DMS79 treated with DMSO at 0.1 percent for 48 hours (cell line): ENCODE measurements around the gene CLIC4.
"Not testable (repeated sequence)": the region's sequence is repeated elsewhere in the genome, so short reads cannot be mapped to it uniquely, and the experiment has no call there.

ENCODE experiments used
- DNase-seq: peaks from one replicate; lab custom pipeline; 2025; lab: John Stamatoyannopoulos, UW

CLIC4 gene

DNA sequence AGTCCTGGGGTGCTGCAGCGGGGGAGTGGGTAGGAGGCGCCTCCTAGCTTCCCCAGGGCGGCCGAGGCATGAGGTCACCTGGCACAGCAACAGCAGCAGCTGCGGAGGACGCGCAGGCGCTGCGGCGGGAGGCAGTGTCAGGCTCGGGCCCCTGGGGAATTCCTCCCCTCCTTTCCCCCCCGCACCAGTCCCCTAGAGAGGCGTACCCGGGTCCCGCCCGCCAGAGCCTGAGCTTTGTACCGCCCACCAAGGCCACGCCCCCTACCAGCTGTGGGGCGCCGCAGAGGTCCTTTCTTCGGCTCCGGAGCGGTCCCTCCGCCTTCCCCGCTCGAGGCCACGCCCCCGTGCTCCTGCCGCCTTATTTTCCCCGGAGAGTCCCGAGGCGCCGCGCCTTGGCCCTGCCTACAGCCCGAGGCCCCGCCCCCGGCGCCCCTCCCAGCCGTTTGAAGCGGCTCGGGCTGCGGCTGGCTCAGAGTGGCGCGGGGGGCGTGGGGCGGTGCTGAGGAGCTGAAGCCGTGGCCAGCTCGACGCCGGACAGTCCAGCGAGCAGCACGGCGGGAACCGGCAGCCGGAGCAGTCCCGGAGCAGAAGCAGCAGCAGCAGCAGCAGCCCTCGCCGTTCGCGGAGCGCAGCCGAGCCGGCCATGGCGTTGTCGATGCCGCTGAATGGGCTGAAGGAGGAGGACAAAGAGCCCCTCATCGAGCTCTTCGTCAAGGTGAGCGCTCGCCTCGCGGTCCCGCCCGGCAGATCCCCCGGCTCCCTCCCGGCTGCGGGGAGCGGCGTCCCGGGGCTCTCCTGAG lies at the start of gene CLIC4:
Gene CLIC4 (plus strand): TSS at position 537 of the 800 bp plus-strand sequence. CDS start 107 bp downstream, at position 644.
- peak; percentile 98 for DNase-seq

DNA sequence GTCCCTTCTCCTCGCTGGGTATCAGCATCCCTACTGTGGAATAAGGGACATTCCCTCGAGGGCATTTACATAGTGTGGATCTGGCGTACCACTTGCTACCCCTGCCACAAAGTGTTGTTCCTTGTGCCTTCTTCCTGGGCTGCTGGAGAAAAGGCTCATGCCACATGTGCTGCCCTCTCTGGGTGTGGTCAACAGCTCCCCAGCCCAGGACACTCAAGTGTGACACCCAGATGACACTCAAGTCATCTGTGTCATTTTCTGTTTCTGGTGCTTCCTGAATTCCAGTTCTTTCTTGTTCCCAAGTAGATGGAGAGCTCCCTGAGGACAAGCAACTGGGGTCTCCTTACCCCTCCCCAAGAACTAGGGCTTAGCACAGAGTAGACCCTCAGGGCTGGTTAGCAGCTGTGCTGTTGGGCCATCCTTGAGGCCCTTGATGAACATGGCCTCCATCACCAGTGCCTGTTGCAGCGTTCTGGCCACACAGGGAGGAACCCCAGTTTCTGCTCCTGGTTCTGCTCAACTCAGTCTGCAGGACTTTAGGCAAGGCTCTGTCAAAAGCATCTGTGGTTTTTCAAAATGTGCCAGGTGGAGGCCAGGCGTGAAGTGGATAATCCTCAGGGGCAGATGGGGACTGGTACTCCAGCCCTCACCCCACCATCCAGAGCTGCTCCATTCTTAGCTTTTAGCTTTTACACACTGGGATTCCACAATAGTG lies 49.0 kb upstream of the CLIC4 start:
- peak; percentile 12 for DNase-seq

DNA sequence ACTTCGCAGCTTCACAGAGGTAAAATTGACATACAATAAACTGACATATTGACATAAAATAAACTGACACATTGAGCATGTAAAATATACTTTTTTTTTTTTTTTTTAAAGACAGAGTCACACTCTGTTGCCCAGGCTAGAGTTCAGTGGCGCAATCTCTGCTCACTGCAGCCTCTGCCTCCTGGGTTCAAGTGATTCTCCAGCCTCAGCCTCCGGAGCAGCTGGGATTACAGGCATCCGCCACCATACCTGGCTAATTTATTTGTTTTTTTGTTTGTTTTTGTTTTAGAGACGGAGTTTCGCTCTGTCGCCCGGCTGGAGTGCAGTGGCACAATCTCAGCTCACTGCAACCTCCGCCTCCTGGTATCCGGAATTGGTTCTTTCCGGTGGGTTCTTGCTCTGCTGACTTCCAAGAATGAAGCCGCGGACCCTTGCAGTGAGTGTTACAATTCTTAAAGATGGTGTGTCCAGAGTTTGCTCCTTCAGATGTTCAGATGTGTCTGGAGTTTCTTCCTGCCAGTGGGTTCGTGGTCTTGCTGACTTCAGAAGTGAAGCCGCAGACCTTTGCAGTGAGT lies 48.4 kb upstream of the CLIC4 start:
- DNase-seq = no peak

DNA sequence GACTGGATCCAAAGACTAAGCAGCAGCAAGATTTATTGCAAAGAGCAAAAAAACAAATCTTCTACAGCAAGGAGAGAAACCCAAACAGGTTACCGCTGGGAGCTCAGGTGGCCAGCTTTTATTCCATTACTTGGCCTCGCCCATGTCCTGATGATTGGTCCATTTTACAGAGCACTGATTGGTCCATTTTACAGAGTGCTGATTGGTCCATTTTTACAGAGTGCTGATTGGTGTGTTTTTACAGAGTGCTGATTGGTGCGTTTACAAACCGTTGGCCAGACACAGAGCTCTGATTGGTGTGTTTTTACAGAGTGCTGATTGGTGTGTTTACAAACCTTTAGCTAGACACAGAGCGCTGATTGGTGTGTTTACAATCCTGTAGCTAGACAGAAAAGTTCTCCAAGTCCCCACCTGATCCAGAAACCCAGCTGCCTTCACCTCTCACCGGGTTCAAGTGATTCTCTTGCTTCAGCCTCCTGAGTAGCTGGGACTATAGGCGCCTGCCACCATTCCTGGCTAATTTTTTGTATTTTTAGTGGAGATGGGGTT lies 47.7 kb upstream of the CLIC4 start:
- not testable (repeated sequence) for DNase-seq

DNA sequence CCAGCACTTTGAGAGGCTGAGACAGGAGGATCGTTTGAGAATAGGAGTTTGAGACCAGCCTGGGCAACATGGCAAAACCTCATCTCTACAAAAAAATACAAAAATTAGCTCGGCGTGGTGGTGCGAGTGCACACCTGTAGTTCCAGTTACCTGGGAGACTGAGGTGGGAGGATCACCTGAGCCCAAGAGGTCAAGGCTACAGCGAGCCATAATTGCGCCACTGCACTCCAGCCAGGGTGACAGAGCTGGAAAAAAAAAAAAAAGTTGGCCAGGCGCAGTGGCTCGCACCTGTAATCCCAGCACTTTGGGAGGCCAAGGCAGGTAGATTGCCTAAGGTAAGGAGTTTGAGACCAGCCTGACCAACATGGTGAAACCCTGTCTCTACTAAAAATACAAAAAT lies 46.9 kb upstream of the CLIC4 start:
- not testable (repeated sequence) for DNase-seq

DNA sequence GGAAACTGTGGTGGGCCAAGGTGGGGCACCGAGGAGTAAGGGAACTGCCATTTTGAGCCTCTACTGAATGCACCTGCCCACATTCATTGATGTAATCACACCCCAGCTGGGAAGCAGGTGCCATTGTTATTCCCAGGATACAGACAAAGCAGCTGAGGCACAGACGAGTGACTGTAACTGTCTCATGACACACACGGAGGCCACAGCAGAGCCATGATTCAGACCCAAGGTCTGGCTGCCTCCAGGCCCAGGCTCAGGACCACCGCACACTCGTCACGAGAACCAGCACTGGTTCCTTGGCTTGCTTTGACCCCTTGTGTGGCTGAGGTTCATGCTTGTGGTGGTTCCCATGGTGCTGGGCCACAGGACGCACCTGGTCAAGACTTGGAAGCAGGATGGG lies 45.6 kb upstream of the CLIC4 start:
- DNase-seq = no peak

DNA sequence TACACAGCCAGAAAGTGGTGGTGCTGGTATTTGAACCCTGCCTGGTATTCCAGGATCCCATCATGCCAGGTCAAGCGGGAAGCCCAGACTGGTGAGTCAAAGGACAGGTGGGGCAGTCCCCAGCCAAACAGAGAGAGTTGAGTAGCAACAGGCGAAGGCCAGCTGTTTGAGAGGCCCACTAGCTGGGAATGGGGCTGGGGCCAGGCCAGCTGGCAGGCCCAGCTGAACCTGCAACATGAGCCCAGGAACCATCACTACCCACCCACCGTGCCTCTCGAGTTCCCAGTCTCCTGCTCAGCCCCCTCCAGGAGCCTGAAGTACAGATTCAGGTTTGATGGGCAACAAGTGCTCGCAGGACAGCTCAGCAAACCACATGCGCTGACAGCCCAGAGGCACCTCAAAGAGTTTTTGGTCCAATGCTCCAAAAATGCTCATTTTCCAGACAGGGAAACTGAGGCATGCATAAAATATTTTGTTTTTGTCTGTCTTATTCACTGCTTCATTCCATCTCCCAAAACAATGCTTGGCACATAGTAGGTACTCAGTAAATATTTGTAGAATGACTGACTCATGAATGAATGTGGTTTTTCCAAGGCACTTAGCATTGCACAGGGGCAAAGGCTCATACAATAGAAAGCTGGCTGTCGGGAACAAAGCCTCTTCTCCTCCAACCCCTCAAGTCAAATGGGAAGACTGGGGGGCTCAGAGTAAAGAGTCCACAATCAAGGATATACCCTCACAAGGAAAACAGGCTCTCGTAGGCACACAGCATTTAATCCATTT lies 42.5 kb upstream of the CLIC4 start:
- DNase-seq = peak; percentile 79

DNA sequence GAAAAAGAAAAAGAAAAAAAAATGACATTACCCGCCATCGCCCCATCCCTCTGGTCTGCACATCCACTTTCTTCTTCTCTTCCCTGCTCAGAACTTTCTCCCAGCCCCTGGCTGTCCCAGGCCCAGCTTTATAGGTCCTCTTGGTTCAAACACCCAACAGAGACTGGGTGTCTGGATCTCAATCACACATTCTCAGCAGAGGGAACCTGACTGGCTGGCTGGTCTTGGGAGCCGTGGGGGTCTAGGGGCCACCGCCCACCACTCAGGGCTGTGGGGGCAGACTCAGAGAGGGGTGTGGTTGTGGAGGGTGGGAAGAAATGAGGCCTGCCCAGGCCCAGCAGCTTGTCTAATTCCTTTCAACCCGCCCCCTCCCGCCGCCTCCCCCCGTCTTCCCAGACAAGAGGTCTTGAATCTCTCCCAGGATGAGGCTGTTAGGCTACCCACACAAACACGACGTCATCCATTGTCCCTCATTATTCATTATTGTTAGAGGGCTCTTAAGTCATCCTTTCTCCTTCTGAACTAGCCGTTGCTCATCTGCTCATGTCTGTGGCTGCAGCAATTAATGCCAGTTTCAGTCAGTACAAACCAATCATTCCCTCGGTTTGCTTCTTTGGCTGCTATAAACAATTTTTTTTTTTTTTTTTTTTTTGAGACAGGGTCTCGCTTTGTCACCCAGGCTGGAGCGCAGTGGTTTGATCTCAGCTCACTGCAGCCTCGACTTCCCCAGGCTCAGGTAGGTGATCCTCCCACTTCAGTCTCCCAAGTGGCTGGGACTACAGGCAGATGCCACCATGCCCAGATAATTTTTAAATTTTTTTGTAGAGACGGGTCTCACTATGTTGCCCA lies 40.6 kb upstream of the CLIC4 start:
- DNase-seq = peak; percentile 78

DNA sequence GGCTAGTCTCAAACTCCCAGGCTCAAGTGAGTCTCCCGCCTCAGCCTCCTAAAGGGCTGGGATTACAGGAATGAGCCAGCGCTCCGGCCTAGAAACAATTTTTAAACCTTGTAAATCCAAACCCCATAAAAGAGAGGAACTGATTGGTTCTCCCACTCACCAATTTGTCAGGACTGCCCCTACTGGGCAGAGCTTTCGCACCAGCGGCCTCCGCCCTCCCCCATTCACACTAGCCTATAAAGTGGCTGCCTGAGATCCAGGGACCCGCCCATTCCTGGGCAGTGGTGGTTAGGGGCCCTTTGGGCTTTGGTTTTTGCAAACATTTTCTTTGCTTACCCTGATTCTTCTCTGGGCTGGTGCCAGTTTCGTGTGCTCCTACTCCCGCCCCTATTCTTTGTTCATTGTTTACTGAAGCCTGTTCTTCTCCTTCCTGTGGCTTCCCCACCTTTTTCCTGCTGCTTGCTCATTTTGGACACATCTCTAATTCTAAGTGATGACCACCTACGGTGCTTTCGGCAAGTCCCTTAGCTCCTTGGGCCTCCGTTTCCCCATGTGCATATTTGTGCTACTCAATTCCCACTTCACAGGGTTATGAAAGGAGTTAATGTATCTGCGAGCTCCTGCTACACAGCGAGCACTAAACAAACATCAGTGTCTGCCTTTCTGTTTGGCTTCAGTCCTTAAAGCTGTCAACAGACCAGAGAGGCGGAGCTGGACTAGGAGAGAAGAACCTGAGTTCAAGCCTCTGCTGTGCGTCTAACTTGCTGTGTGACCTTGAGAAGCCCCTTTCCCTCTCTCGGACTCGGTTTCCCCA lies 39.8 kb upstream of the CLIC4 start:
- peak; percentile 99 for DNase-seq

DNA sequence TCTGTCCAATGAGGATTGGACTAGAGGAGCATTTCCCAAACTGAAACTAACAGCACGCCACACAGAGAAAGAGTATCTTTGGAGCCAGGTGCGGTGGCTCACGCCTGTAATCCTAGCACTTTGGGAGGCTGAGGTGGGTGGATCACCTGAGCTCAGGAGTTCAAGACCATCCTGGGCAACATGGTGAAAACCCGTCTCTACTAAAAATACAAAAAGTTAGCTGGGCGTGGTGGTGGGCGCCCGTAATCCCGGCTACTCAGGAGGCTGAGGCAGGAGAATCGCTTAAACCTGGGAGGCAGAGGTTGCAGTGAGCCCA lies 39.2 kb upstream of the CLIC4 start:
- not testable (repeated sequence) for DNase-seq

DNA sequence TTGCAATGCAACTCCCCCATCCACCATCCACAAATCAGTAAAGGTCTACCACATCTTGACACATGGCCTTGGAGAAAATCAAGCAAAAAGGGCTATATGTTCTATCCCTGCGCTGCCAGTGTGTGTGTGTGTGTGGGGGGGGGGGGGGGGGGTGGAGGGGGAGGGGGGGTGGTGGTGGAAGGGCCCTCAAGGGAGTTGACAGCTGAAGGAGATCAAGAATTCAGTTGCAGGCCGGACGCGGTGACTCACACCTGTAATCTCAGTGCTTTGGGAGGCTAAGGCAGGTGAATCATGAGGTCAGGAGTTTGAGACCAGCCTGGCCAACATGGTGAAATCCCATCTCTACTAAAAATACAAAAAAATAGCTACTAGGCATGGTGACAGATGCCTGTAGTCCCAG lies 37.6 kb upstream of the CLIC4 start:
- DNase-seq = no peak

DNA sequence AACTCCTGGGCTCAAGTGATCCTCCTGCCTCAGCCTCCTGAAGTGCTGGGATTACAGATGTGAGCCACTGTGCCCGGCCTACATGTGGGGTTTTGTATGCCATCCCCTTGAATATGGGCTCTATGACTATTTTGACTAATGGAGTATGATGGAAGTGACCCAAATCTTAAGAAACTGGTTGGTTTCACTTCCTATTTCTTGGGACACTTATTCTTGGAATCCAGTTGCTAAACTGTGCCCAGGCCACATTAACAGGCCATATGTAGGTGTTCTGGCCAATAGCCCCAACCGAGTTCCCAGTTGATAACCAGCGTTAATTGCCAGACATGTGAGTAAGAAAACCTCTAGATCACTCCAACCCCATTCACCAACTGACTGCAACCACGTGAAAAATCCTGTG lies 36.3 kb upstream of the CLIC4 start:
- DNase-seq = no peak

DNA sequence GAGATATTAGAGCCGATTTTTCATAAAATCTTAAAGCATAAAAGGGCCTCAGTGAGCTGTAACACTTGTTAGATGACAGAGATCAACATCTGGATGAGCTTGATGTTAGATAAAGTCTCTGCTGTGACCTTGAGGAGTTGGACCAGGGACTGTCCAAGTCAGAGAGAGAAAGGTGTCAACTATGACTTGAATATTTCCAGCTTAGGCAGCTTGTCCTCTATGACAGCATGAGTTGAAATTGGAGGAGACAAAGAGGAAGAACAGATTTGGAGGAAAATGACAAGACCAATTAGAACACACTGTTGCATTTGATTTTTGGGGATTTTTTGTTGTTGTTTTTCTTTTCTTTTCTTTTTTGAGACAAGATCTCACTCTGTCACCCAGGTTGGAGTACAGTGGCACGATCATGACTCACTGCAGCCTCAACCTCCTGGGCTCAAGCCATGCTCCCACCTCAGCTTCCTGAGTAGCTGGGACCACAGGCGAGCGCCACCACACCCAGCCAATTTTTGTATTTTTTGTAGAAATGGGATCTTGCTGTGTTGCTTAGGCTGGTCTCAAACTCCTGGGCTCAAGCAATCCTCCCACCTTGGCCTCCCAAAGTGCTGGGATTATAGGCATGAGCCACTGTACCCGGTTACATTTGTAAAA lies 35.3 kb upstream of the CLIC4 start:
- no peak for DNase-seq

DNA sequence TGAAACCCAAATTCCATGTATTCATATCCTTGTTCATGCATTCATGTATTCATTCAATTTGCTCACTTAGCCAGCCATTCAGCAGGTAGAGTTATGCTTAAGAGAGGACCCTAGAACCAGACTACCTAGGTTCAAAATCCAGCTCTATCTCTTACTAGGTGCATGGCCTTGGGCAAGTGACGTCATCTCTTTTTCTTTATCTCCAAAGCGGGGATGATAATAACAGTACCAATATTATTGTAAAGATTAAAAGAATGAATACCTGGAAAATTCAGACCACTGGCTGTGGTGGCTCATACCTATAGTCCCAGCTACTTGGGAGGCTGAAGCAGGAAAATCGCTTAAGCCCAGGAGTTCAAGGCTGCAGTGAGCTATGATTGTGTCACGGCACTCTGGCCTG lies 33.9 kb upstream of the CLIC4 start:
- no peak for DNase-seq

DNA sequence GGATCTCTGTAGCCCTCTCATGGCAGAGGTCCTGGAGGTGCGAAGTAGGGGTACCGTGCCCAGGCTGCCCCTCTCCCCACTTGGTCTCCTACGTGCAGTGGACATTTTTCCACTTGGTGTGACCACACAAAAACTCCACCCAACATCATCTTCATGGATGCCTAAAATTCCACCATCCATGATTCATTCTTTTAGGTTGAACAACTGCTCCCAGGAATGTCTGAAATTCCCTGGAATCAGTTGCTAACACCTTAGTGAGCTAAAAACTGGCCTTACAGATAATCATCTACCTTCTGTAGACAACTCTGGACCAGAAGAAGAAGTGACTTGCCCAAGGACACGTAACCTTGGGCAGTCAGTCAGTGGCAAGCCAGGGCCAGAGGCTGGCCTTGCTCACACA lies 32.1 kb upstream of the CLIC4 start:
- DNase-seq = no peak

DNA sequence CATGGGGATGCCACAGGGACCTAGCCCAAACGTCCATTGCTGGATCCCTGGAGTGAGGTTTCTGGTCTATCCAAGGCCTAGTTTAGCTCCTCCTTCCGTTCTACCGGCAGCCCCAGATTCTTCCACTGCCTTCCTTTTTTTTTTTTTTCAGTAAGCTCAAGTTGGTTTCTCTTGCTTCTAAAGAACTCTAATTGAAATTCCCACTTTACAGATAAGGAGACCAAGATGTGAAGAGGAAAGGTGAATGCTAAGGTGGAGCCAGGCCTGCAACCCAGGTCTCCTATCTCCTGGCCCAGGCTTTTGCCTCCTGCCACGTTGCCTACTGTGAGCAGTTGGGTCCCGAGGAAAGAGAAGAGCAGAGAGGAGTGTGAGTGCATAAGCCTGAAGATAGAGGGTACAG lies 31.5 kb upstream of the CLIC4 start:
- DNase-seq = no peak

DNA sequence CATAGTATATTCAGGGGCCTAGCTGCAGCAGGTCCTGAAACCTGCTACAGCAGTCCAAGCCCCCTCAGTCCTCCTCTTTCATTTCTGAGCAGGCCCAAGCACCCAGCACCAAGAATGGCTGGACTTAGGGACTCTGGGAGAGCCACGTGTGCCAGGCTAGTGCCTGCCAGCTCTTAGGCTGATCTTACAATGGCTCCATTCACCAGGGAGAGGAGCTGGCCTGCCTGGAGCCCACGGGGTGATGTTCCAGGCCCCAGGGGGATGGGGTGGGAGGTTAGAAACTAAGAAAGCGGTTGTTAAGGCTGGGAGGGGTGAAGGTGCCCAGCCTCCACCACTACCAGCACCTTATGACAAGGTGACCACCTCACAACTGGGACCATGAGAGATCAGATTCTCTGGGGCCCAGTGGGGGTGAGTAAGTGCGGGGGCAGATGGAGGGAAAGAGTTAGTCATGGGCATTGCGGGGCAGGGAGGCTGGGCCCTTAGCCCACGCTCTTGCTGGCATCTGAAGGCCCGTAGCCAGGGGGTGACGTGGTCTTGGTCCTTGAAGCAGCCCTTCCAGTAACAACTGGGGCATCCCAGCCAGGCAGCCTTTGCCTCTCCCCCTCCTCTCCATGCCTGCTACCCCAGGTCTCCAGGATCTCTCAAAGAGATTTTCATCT lies 30.3 kb upstream of the CLIC4 start:
- no peak for DNase-seq

DNA sequence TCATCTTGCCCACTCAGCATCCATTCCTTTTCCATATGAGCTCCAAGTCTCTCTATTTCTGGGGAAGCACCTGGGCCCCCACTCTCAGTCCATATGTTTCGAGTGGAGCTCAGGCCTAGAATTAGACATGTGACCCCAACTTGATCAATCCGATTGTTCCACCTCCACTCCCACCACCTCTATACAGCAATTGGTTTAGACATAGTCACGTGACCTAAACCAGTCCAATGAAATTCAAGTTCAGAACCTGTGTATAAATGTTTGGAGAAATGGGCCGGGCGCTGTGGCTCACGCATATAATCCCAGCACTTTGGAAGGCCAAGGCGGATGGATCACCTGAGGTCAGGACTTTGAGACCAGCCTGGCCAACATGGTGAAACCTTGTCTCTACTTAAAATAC lies 29.6 kb upstream of the CLIC4 start:
- DNase-seq = no peak

DNA sequence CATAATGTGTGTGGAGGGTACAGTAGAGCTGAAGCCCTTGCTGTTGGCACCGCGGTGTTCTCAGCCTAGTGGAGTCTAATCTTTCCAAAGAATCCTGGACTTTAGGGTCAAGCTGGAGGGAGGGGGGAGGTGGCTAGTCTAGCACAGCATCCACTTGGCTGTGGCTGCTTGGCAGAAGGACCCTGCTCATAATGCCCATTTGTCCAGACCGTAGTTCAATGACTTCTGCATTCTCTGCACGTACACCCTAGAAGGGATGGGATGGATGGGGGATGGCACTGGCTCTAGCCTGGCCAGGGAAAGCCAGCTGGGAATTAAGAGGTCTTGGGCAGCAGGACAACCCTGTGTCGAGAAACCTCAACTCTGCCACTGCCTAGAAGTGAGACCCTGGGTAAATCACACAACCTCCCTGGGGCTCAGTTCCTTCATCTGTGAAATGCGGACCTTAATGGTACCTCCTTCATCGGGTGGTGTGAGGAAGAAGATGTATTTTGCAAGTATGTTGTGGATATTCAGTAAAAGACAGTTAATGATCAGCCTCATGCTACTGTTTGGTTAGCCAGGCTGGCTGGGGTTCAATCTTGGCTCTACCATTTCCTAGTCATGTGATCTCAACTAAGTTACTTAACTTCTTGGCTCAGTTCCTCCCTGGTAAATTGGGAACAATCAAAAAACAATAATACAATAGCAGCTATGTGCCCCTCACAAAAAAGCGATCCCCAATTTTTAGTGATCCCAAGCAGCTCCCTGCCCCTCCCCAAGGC lies 27.2 kb upstream of the CLIC4 start:
- DNase-seq = no peak
